NCI-H2171 treated with DMSO at 0.1 percent for 48 hours (cell line): ENCODE data around the gene KLC4.
"Not testable (repeated sequence)": the region's sequence is repeated elsewhere in the genome, so short reads cannot be mapped to it uniquely, and the experiment has no call there.

ENCODE experiments used
- DNase-seq: peaks from one replicate; lab custom pipeline; 2025; lab: John Stamatoyannopoulos, UW

The KLC4 gene

DNA sequence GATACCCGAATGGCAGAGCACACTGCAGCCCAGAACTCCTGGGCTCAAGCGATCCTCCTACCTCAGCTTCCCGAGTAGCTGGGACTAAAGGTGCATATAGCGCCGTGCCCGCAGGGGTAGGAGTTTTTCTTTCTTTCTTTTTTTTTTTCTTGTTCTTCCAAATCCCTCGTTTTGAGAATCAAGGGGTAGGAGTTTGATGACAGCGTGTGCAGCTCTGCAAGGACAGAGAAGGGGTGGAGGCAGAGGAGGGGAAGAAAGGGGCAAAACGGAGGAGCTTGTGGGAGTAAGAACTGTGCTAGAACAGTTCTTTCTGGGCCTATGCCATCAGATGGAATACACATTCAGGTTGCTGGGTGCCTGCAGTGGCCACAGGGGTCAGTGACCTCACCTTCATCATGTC is 22.7 kb upstream of the KLC4 start:
- no peak for DNase-seq

DNA sequence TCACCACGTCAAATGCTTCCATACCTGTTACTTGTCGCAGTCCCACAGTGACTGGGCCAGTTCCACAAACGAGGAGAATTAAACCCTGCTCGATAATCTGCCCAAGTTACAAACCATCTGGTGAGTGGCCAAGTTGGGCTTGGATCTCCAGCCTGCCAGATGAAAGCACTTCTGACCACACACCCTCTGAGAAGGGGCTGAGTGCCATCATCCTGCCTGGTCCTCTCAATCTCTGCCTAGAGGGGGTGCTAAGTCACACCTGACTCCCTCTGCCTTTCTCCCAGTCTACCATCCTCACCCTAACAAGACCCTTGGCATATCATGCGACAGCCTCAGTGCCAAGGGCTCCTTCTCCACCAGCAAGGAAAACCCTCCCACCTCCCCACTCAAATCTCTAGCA is 22.2 kb upstream of the KLC4 start:
- no peak for DNase-seq

DNA sequence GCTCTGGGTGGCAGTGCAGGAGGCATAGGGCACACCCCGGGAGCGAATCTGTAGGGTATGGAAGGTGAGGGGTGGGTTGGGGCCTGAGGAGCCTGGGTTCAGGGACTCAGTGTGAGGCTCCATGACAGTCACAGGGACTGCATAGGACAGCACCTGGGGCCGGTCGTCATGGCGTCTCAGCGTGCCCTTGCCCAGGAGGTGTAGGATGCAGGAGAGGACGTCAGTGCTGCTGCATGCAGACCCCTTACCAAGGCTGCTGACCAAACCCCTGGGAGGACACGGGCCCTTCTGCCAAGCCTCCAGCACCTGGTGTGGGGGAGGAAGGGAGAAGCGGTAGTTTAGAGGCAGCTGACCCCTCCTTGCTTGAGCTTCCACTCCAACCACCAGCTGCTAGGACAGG is 21.7 kb upstream of the KLC4 start:
- DNase-seq, result no peak

DNA sequence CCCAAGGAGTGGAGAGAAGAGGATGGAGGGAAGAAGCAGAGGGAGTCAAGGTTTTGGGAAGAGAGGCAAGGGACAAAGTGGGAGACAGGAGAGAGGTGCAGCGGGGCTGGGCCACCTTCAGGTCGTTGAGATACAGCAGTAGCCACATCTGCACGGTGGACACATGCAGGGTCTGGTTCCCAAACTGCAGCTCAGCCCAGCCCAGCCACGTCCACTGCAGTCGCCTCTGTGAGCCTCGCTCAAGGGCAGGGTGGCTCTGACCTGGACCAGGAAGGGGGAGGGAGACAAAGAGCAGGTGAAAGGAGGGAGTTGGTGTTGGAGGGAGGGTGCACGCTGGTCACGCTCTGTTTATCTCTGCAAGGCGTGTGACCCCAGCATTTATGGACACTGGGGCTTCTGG is 20.7 kb upstream of the KLC4 start:
- no peak for DNase-seq

DNA sequence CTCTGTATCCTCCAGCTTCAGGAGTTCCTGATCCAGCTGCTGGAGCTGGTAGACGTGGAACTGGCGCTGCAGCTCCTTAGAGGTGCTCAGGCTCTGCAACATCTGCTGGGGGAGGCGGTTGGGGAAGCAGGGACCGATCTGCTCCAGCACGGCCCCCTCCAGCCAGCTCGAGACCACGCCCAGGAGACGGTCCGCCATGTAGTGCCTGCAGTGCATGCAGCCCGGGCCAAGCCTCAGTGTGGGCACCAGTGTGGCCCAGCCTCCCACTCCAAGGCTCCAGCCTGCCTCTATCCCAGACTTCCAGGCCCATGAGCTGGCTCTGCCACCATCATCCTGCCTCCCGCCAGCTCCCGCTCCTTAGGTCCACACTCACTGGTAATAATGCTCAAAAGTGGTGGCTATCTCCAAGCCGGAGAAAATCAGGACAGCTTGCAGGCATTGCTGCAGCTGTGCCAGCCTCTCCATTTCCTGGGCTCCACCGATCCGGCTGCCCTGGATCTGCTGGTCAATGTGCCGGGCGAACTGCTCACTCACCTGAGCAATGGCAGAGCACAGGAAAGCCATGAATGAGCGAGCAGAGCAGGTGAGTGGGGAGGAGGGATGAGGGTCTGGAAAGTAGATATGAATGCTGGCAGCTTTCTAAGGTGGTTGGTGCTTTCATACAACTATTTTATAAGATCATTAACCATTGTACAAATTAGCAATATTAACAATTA is 18.7 kb upstream of the KLC4 start:
- no peak for DNase-seq

DNA sequence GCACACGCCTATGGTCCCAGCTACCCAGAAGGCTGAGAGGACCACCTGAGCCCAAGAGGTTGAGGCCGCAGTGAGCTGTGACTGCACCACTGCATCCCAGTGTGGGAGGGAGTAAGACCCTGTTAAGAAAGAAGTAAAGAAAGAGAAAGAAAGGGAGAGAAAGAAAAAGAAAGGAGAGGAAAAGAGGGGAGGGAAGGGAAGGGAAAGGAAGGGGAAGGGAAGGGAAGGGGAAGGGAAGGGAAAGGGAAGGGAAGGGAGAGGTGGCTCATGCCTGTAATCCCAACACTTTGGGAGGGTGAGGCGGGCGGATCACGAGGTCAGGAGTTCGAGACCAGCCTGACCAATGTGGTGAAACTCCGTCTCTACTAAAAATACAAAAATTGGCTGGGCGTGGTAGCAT is 18.0 kb upstream of the KLC4 start:
- DNase-seq, result not testable (repeated sequence)

DNA sequence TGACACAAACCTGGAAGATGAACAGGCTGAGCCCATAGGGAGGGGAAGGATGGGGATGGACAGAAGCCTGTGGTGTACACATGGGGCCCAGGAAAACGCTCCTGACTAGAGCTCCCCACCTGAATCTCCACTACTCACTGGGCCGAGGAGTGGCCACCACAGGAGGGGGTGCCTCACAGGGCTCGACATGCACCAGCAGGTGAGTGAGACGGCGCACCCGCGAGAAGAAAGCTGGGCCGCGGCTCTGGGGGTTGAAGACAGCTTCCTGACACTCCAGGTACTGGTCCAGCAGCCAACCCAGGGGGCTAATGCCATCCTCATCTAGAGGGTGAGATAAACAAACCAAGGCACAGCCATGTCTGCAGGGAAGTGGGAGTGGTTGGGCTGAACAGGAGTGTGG is 16.1 kb upstream of the KLC4 start:
- no peak for DNase-seq

DNA sequence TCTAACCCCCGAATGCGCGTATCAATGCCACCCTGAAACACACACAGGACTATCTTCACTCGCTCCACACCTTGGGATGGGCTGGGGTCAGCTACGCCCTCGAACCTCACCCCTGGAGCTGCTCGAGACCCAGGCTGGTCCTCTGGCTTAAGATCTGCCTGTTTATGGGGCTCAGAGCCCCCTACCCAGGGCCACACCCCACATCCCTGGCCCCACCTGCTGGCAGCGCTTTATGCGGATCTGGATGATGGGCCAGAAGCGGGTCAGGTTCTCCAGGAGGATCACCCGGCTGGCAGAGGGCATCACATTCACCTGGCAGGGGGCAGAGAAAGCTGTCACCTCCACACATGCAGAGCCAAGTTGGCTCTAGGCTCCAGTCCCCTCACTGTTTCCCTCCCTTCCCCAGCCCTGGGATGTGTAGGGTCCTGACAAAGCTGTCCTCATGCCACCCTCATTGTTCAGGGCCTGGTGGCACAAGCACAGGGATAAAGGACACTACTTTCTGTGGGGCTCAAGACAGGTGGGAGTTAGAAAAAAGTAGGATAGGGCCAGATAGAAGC is 14.0 kb upstream of the KLC4 start:
- DNase-seq, result no peak

DNA sequence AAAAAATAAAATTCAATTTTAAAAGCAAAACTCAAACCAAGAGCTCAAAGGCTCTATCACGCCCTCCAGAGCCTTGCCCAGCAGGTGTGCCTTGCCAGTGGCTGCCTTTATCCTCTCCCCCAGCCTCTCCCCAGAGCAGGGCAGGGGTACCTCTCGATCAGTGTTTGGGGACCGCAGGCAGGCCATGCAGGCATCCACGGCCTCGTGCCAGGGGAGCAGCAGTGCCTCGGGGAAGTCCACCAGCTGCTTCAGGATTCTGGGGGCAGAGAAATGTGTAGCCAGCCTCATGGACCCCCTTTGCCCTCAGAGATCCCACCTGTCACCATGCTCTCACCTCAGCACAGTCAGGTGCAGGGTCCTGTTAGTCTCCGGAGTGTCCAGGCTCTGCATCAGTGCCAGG is 11.4 kb upstream of the KLC4 start:
- DNase-seq, result no peak

DNA sequence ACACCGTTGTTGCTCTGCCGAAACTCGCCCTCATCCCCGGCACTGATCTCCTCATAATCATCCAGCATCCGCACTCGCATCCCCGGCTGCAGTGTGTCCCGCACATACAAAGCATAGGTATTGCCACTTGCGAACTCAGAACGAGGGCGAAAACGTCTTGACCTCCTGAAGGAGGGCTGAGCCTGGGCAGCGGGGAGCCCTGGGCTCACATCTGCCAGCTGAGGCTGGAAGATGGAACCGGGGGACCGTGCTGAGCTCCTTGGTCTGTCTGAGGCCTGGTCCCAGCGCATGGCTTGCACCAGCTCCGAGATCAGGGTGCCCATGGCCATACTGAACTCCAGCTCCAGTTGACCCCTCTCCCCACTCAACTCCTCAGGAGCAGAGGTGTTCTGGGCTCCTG is 8.4 kb upstream of the KLC4 start:
- no peak for DNase-seq

DNA sequence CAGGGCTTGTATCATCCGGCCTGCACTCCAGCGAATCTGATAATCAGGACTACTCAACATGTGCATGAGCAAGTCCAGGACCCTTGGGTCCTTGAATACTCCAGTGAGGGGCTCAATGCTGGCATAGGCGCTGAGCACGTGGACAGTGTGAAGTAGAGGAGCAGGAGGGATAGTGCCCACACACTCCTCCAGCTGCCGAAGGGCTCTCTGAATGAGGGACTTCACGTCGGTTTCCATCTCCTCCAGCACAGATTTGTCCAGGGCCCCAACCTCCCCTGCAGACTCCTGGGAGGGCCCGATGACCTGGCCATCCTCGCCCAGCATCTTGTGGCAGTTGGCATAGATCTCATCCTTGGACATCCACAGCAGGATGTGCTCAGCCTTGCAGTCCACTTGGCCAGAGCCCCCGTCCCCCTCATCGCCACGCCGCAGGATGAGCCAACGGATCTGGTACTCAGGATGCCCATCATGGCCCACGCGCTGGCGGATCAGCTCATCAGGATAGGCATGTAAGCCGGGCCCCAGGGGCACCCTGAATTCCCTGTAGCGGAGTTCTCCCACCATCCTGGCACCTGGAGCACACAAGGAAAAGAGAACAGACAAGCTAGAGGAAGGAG is 7.1 kb upstream of the KLC4 start:
- DNase-seq, result no peak

DNA sequence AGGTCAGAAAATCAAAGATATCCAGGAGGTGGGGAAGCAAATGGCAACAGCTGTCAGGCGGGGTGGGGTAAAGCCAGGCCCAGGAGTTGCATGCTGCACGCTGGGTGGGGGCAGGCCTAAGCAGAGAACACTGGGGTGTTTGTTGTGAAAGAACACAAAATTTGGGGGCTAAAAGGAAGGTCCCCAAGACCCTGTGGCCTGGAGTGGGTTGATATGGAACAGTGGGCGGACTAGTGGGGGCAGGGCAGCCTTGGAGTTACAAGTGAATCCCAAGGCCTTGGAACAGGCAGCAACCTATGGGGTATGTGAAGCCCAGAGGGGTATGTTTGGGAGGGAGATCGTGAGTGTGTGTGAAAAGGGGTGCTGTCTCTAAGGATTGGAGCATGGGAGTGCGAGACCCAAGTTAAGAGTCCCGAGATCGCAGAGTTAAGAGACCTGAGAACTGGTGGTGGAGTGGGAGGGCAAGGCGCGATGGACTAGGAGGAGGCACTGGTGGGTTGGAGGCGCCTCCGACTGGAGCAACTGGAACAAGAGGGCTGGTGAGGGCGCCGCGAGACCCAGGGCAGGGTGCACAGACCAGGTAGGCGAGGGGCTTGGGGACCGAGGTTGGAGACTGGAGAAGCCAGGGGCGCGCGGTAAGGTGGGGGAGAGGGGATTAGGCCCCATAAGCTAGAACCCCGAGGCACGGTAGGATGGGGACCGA is 6.4 kb upstream of the KLC4 start:
- peak; percentile 8 for DNase-seq

DNA sequence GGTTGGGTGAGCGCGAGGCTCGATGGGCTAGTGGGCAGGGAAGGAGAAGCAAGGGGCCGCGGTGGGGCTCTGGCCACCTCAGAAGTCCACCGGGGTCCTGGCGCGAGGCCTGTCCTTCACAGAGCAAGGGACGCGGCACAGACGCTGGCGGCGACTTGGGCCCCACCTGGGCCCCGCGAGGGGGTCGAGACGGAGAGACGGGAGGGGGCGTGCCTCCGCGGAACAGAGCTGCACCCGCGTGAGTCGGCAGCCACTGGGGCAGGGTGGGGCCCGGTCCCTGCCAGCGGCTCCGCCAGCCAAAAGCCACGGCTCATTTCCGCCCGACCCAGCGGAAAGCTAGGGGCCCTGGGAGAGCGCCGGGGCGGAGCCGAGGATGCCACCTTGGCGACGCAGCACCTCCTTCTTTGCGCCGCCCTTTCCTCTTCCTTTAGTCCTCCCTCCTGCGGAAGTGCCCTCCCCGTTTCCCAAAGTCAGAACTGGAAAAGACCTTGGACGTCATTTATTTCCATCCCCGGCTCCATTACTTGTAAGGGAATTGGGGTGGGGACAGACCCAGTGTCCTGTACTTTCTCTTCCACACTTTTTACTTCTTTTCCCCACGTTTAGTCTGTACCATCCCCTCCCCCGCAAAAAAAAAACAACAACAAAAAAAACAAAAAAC is 5.8 kb upstream of the KLC4 start, which contains the start of gene CUL7:
Gene CUL7 (minus strand): TSS at position 307 of the 661 bp plus-strand sequence. CDS start 1,063 bp downstream, outside the sequence.
- DNase-seq, result peak; percentile 97

DNA sequence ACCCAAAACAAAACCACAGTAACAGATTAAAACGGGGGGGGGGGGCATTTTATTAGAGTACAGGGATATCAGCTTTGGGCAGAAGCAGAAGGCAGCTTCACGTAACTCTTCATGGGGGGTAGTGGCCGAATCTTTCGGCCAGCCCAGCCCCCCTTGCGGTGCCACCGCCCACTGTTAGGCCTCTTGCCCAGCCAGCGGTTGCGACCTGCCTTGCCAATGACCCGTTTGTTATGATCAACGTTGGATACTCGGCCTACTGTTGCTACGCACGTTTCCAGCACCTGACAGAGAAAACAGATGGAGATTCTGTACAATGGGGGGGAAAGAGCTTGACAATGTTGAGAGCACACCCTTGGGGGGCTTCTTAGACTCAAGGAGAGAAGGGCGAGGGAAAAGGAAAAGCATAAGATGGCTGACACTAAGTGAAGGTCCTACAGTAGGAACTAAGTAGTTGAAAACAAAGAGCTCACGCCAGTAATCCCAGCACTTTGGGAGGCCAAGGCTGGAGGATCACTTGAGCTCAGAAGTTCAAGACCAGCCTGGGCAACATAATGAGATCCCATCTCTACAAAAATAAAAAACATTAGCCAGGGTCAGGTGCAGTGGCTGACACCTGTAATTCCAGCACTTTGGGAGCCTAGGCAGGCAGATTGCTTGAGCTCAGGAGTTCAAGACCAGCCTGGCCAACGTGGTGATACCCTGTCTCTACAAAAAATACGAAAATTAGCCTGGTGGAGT is 5.1 kb upstream of the KLC4 start:
- no peak for DNase-seq

DNA sequence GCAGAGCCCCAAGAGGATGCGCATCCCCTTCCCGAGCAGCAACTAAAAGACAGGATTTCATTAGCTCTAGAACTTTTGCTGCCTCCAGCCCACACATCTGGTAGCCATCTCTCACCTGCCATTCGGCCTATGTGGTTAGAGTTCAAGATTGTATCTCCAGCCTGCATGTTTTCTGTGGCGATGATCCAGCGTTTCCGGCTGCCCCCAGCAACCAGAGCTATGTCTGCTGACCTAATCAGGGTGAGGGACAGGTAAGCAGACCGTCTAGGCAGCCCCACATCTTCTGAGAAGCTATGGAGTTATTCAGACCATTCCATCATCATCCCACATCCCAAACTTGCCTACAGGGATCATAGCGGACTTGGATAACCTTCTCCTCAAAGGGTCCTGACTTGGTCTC is 3.5 kb upstream of the KLC4 start:
- no peak for DNase-seq

DNA sequence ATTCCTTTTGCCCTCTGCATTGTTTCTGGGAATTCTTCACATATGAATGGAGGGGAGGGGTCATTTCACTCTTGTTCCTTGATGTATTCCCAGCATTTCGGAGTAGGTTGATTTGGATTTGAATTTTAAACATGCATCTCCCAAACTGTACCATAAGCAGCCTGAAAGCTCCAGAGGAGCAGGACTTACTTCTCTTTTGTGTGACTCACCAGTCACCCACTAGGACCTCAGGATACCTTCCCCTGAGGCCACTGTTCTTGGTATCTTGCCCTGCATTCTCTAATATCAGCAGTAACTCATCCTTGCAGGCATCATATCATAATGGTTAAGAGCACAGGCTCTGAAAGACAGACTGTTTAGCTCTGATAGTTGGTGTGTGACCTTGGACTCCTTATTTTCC is 900 bp upstream of the KLC4 start:
- DNase-seq, result no peak

DNA sequence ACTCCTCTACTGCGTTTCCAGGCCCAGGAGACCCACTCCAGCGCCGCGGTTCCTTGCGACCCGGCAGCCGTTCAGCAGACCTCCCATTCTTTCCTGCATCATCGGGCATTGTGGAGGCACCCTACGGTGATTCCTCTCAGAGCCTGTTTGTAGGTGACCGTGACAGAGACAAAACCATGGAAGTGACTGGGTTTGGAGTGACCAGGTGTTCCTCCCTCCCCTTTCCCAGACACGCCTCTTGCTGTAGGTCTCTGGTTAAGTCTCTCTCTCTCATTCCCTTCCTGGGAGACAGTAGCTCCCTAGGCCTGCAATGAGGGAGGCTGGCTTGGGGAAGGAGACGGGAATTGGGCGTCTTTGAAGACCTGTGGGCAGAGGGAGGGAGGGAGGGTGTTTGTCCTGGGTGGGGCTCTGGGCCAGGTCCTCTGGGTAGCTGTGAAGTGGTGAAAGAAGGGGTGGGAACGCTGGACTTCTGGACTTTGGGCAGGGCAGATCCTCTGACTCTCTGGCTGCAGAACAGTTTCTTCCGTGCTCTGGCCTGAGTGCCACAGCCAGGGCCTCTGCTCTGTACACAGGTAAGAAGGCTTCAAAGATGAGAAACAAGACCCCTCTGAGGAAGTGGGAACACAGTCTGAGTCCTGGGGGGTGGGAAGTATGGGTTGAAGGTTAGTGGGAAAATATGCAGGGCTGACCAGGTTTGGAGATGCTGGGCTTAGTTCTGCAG is 763 bp downstream of the KLC4 start:
- no peak for DNase-seq

DNA sequence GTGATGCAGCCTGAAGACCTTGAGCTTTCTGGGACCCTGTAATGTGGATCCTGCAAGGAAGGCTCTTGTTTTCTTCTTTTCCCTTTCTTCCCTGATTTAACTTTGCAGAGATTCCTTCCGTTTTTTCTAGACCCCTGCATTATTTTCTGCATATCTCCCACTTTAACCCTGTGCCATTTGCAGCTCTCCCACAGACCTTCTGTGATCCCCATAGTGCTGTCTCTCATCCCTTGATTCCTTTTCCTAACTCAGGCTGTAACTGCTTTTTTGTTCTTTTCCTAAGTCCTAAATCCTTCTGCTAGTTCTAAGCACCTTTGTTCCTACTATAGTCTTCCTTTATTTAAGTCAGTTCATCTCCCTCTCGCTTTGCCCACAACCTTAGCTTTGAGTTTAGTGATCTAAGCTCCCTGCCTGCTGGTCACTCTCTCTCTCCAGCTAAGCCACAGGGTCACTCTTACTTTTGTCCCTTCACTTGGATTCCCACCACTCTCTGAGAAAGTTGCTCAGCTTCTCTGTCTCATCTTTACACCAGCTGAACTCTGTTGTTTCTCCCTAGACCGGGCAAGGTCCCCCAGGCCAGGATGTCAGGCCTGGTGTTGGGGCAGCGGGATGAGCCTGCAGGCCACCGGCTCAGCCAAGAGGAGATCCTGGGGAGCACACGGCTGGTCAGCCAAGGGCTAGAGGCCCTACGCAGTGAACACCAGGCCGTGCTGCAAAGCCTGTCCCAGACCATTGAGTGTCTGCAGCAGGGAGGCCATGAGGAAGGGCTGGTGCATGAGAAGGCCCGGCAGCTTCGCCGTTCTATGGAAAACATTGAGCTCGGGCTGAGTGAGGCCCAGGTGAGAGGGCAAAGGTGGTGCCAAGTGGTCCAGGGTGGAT is 1.6 kb downstream of the KLC4 start:
- DNase-seq, result no peak

DNA sequence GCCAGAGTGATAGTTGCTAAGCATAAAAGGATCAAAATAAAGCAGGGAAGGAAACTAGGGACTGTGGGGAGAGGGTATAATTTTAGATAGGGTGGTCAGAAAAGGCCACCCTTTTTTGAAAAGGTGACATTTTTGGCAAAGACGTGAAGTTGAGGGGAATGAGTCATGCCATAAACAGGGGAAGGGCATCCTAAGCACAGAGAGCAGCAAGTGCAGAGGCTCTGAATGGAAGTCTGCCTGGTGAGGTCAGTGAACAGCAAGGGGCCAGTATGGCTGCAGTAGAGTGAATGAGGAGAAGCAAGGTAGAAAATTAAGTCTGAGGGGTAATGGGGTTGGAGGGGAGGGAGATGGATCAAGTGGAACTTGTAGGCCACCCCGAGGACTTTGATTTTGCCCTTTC is 2.4 kb downstream of the KLC4 start:
- no peak for DNase-seq

DNA sequence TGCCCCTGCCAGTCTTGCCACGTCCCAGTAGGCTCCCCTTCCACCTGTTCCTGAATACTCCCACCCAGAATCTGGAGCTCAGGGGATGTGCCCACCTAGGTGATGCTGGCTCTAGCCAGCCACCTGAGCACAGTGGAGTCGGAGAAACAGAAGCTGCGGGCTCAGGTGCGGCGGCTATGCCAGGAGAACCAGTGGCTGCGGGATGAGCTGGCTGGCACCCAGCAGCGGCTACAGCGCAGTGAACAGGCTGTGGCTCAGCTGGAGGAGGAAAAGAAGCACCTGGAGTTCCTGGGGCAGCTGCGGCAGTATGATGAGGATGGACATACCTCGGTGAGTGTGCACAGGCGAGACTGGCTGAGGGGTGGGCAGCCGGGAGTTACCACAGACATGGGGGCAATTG is 3.4 kb downstream of the KLC4 start:
- DNase-seq, result no peak
